ENCODE results near the gene TMEM201. TPM values are rescaled to one million over a fixed set of nuclear protein-coding genes. Genes with fewer than 3 reads are reported as not detected.

The TMEM201 gene
- total and polyA plus RNA-seq, 11 donors = 13.1 to 24.8 (median 18.5) TPM

GRCh38 chr1:9639227-9639626 is 50.5 kb downstream of the TMEM201 start:
- Histone ChIP-seq H3K36me3 (no peaks in the 10 kb centered on the region), H3K27me3 (peaks cover 0 to 7% (median 0%) of the 10 kb centered on the region in 9 donors), H3K4me1 (peaks cover 0 to 23% (median 0%) of the 10 kb centered on the region in 12 donors), H3K27ac (no peak overlapping the region), H3K4me3 (no peak overlapping the region), H3K9me3 (no peaks in the 10 kb centered on the region)
- ATAC-seq (no peak), DNase-seq (no peak)
- TF ChIP-seq CTCF (IDR thresholded peaks at IDR 0.05) (no peak), POLR2A (IDR thresholded peaks at IDR 0.05) (no peak)
- intact Hi-C loops (cut with DNase I) = no loop called here
- 62 to 75% (median 69%) methylated on average over 6 of the region's 6 CpGs for WGBS, 4 donors

GRCh38 chr1:9643351-9644256 is 54.9 kb downstream of the TMEM201 start:
- DNase-seq = no peak
- TF ChIP-seq POLR2A (IDR thresholded peaks at IDR 0.05) = no peak
- no peak for TF ChIP-seq CTCF (IDR thresholded peaks at IDR 0.05)
- Histone ChIP-seq H3K4me1 (peaks cover 0 to 42% (median 0%) of the 10 kb centered on the region in 12 donors), H3K27ac (peak overlapping the region in 1 of 12 donors; percentile 85), H3K36me3 (no peaks in the 10 kb centered on the region), H3K9me3 (no peaks in the 10 kb centered on the region), H3K27me3 (peaks cover 0 to 7% (median 0%) of the 10 kb centered on the region in 9 donors), H3K4me3 (no peak overlapping the region)
- 61 to 62% (median 61%) methylated on average over 8 of the region's 8 CpGs for WGBS, 4 donors
- intact Hi-C loops (cut with DNase I) = no loop called here
- no peak for ATAC-seq

- Histone ChIP-seq H3K27ac (peak overlapping the region in 1 of 12 donors; percentile 85), H3K36me3 (no peaks in the 10 kb centered on the region), H3K9me3 (no peaks in the 10 kb centered on the region), H3K27me3 (peaks cover 0 to 21% (median 8%) of the 10 kb centered on the region in 9 donors), H3K4me3 (no peak overlapping the region), H3K4me1 (peaks cover 0 to 37% (median 0%) of the 10 kb centered on the region in 12 donors)
- DNase-seq (no peak), ATAC-seq (no peak)
- 92 to 96% (median 95%) methylated on average over 13 of the region's 13 CpGs for WGBS, 4 donors
- TF ChIP-seq POLR2A (IDR thresholded peaks at IDR 0.05) (no peak), CTCF (IDR thresholded peaks at IDR 0.05) (no peak)
- intact Hi-C loops (cut with DNase I) = no loop called here
These were observed 57.3 kb downstream of the TMEM201 start for GRCh38 chr1:9646037-9646436.

- intact Hi-C loops (cut with DNase I) = no loop called here
- TF ChIP-seq POLR2A (IDR thresholded peaks at IDR 0.05) (no peak), CTCF (IDR thresholded peaks at IDR 0.05) (no peak)
- Histone ChIP-seq H3K9me3 (no peaks in the 10 kb centered on the region), H3K4me3 (no peak overlapping the region), H3K27ac (no peak overlapping the region), H3K4me1 (peaks cover 0 to 40% (median 9%) of the 10 kb centered on the region in 12 donors), H3K36me3 (no peaks in the 10 kb centered on the region), H3K27me3 (peaks cover 9 to 37% (median 29%) of the 10 kb centered on the region in 9 donors)
- WGBS, 4 donors = 73 to 81% (median 74%) methylated on average over 10 of the region's 10 CpGs
- DNase-seq = no peak
- ATAC-seq = no peak
These were observed 59.5 kb downstream of the TMEM201 start for GRCh38 chr1:9648171-9648570.

Measured in heart left ventricle (tissue), 16 donors.